Activated CD8-positive, alpha-beta memory T cell treated with anti-CD3 and anti-CD28 coated beads for 4 hours (primary cell): Measurements from ENCODE around the gene NIPAL3.
A peak's percentile ranks its signal among the peaks of the same experiment; 100 is the strongest.
"Not testable (repeated sequence)": the region's sequence is repeated elsewhere in the genome, so short reads cannot be mapped to it uniquely, and the experiment has no call there.

Source experiments
- DNase-seq, 2 donors: peaks; one replicate each; pipeline ENCODE4 v3.0.0-alpha.2; 2020; ENCODE audit warnings: low read depth in 2 of 2

Gene NIPAL3

DNA sequence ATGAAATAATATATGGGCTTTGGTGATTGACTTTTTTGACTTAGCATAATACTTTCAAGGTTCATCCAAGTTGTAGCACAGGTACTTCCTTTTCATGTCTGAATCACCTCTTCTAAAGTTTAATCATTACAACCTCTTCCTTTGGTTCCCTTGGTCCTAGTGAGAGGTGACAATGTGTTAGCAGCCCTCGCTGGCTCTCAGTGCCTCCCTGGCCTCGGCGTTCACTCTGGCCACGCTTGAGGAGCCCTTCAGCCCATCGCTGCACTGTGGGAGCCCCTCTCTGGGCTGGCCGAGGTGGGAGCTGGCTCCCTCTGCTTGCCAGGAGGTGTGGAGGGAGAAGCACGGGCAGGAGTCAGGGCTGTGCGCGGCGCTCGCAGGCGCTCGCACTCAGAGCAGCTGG lies 74.1 kb downstream of the NIPAL3 start:
- no peak for DNase-seq

DNA sequence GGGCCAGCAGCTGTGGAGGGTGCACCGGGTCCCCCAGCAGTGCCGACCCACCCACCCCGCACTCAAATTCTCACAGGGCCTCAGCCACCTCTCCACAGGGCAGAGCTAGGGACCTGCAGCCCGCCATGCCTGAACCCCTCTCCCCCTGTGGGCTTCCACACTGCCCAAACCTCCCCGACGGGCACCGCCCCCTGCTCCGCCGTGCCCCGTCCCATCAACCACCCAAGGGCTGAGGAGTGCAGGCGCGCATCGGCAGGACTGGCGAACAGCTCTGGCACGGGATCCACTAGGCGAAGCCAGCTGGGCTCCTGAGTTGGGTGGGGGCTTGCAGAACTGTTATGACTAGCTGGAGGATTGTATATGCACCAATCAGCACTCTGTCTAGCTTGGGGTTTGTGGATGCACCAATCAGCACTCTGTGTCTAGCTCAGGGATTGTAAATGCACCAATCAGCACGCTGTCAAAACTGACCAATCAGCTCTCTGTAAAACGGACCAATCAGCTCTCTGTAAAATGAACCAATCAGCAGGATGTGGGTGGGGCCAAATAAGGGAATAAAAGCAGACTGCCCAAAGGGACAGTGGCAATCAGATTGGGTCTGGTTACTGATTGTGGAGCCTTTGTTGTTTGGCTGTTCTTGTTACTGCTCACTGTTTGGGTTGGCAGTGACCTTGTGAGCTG lies 74.6 kb downstream of the NIPAL3 start:
- no peak for DNase-seq

DNA sequence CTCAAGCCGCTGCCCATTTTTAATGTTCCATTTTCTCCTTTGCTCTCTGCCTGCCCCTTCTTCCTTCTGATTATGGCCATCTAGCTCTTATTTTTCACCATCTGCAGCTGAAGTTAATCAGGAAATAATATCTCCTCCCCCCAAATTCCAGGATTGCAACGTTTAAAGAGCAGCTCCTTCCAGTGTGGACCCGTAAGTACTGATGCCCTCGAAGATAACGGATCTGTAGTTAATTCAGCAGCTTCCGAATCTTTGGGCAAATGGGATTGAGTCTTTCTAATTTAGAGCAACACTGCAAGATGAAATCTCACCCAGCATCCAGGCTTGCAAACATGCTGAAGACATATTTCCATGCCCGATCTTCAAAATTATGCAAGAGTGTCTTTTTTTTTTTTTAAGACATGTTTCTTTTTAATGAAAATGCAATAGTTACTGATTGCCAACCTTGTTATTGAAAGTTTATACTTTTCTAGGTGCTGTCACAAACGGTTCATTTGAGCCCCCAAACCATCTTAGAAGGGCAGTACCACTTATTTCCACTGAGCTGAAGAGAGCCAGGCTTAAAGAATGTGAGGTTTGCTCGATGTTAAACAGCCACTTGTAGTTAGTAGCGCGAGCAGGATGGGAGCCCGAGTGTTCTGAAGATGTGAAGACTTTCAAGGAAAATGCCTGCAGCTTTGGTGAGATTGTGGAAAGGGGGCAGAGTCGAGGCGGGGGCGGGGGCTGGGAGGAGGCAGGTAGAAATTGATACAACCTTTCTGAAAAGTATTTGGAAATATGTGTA lies 76.2 kb downstream of the NIPAL3 start:
- DNase-seq, result no peak

DNA sequence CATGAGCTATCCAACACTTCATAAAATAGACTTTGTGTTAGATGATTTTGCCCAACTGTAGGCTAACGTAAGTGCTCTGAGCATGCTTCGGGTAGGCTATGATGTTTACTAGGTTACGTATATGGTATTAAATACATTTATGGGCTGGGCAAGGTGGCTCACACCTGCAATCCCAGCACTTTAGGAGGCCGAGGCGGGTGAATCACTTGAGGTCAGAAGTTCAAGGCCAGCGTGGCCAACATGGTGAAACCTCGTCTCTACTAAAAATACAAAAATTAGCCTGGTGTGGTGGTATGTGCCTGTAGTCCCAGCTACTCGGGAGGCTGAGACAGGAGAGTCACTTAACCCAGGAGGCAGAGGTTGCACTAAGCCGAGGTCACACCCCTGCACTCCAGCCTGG lies 77.3 kb downstream of the NIPAL3 start:
- not testable (repeated sequence) for DNase-seq

DNA sequence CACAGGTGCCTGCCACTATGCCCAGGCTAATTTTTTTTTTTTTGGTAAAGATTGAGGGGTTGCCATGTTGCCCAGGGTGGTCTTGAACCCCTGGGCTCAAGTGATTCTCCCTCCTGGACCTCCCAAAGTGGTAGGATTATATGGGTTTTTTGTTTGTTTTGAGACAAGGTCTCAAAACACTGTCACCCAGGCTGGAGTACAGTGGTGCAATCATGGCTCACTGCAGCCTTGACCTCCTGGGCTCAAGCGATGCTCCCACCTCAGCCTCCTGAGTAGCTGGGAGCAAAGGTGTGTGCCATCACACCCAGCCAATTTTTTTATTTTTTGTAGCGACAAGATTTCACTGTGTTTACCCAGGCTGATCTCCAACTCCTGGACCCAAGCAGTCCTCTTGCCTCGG lies 78.2 kb downstream of the NIPAL3 start:
- no peak for DNase-seq

DNA sequence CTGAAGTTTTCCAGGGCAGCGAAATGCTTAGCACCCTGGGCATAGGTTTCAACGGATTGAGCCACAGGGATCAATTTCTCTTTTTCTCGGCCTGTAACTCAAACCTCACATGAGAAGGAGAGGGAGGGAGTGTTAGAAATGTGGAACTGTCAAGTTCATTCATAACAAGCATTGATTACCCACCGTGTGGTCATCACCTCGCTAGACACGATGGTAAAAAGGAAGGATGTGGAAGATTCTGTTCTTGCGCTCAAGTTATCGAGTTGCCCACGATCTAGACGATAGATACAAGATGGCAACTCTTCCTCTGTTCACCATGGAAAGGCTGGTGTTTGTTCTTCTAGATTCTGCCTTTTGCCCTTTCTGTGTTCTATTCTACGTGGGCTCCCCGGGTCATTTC lies 83.0 kb downstream of the NIPAL3 start:
- DNase-seq, result no peak

DNA sequence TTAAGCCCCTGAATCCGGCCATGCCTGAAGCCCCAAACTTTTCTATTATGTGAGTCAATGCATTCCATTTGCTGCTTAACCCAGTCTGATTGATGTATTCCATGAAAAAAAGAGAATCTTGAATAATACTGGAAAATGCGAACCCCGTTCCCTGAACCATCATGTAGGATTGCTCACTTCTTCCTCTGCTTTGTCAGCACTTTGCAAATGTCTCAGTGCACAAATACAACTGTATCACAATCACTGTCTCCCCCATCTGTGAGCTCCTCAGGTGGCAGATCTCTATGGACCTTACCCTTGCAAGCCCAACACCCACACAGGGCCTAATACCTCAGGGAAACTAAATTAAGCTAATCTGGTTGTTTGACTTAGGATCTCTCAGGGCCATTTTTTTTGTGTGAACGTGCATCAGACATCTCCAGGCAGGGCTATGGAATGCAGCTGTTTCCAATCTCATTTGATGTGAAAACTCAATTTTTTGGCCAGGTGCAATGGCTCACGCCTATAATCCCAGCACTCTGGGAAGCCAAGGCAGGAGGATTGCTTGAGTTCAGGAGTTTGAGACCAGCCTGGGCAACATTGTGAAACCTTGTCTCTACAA lies 84.9 kb downstream of the NIPAL3 start:
- DNase-seq, result no peak

DNA sequence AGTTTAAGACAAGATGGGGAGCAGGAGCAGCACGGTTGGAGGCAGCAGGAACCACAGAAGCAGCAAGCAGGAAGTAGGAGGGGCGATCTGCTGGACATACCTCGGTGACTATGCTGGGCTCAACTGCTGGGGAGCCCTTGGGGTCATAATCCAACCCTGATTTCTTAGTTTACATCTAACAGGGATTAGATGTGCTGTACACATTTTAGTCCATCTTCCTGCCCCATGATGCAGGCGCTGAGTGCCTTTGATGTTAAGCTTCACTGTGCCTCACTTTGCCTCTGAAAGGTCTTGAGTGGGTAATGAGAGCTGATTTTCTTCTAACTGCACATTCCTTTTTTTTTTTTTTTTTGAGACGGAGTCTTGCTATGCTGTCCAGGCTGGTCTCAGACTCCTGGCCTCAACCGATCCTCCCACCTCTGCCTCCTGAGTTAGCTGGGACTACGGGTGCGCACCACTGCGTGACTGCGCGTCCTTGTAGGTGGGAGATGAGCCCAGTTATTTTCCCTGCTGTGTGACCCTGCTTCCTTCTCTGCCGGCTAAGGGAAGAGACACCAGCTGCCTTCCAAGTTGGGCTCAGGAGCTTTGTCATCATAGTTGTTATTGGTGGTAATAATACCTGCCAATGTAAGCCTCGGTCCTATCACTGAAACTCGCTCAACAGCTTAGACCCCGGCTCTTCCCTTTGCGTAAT lies 85.9 kb downstream of the NIPAL3 start:
- DNase-seq, result no peak

DNA sequence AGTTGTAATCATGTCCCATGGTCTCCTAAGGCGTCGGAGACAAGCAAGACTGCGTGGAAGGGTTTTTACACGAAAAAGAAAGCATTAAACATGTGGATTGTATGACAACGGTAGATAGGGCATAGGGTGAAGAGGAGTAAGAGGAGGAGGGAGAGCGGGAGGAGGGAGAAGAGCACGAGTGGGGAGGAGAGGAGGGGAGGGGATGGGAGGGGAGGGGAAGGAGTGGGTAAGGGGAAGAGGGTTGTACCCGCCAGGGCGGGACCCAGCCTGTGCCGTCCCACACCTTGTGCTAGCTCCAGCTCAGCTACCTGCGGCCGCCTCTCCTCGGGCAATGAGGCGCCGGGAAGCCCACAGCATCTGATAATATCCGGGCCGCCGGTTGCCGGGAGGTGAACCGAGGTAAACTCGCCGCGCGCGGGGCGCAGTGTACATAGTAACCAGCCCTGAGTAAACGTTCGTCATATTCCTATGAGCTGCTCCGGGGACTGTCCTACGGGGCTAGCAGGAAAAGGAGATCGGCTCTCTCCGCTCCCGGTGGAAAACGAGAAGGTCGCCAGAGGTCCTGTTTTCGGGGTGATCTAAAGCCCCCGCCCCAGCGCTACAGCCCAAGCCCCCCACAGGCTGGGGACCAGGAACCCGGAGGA lies 86.6 kb downstream of the NIPAL3 start:
- DNase-seq, result peak; percentile 43 to 73

DNA sequence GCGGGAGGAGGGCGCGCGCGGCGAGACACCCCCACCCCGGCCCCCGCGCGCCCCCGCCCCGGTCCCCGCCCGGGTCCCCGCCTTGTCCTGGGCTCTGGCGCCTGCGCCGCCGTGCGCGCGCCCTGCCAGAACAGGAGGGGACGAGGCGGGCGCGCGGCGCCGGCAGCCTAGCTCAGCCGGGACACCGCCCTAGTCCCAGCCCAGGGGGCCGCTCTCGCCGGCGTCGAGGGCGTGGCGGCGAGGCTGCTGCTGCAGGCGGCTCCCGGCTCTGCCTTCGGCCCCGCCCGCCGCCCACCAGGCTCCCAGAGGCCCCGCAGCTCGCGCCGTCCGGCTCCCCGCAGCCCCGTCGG lies 87.1 kb downstream of the NIPAL3 start, which contains the start of gene RCAN3:
Gene RCAN3 (plus strand): TSS at position 128 of the 350 bp plus-strand sequence. CDS start 11,537 bp downstream, outside the sequence.
- DNase-seq, result peak; percentile 71 to 75

DNA sequence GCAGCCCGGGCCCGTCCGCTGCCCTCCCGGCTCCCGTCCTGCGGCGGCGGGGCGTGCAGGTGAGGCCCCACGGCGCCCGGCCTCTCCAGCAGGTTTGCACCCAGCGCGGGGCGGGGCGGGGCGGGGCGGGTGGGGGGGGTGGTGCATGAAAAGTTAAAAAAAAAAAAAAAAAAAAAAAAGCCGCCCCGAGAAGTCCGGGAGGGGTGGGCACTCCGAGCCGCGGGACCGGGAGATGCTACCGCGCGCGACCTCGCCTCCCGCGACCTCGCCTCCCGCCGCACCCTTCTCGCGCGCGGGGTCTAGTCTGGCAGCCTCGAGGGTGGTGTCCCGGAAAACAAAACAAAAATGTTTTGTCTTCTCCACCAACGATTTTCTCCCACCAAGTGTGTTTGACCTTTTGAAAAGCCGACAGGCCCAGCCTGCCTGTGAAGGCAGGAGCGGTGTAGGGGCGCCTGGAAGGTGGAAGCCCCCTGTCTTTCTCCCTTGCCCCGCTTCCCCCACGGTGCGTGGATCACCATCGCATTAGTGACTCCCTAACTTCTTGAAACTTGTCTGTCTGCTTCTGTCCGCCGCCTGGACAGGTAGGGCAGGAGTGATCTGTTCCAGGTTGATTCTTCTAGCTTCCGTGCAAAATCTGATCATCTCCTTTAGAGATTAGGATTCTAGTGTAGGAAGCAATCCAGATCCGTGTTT lies 87.6 kb downstream of the NIPAL3 start:
- DNase-seq, result no peak

DNA sequence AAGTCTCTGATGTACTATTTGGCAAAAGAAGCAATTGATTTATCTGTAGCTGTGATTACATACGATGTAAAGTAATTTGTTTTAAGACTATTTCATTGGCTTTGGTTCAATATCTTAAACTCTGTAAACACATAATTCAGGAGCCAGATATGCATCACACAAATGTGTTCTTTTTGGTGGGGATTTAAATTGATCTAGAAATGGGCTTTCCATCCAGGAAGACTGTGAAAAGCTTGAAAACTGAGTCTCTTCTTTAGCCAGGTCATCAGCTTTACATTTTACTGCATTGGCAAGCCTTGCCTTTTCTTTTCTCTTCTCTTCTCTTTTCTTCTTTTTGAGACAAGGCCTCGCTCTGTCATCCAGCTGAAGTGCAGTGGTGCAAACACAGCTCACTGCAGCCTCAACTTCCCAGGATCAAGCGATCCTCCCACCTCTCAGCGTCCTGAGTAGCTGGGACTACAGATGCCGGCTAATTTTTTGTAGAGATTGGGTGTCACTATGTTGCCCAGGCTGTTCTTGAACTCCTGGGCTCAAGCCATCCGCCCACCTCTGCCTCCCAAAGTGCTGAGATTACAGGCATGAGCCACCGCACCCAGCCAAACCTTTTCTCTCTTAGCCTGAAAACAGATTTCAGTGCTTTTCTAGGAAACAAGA lies 88.4 kb downstream of the NIPAL3 start:
- no peak for DNase-seq

DNA sequence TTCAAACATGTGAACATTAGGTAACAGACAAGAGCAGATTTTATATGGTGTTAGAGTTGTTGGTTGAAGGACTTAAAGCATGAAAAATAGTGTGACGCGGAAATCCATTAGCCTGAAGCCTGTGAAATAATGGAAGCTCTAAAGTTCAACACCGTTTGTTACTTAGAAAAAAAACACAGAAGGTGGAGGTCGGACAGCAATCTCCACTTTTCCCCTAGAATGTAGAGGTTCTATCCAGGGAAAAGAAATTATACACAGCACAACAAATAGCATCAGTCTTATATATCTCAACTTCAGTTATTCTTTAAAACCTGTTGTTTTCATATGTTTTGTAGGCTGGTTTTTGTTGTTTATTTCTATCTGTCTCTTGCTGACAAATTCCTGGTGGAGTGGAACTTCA lies 89.0 kb downstream of the NIPAL3 start:
- no peak for DNase-seq

DNA sequence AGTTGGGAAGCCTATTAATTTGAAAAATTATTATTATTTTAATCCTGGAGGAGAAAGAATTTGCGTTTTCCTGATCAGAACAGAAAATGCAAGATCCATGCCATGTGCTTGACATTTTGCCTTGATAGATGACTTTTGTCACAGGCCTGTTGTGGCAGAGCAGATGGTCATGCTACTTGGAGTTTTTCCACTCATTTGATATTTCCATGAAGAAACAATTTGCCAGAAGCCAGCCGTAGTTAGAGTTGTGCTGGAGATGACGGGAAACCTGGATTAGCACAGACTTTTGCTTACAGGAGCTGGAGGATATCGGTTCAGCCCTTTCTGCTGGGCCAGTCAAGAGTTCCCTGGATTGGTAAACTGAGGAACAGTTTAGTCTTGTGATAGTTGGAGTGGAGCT lies 90.2 kb downstream of the NIPAL3 start:
- no peak for DNase-seq

DNA sequence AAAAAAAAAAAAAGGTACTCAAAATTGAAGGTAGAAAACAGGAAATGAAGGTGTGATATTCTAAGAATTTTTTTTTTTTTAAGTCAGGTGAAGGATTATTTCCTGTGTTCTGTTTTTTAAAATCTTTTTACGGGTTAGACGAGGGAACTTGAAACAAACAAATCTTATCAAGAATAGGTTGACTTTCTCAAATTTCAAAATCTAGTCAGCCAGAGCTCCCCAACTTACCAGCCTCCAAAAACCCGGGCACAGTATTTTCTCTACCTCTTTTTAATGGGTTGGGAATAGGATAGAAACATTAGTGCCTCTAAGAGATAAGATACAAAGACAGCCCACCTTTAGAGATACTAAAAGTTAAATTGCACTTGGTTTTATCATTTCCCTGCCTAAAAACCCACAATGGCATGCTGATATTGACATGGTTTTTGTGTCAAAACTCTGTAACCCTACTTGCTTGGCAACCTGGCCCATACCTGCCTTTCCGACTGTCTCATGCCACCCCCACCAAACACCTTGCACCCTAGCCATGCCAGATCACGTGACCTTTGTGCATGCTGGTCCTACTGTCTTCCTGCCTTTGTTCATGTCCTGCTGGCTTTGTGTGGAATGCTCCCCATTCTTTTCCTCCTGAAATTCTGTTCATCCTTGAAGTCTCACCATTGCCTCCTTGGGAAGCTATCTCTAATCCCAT lies 91.2 kb downstream of the NIPAL3 start:
- DNase-seq, result no peak

DNA sequence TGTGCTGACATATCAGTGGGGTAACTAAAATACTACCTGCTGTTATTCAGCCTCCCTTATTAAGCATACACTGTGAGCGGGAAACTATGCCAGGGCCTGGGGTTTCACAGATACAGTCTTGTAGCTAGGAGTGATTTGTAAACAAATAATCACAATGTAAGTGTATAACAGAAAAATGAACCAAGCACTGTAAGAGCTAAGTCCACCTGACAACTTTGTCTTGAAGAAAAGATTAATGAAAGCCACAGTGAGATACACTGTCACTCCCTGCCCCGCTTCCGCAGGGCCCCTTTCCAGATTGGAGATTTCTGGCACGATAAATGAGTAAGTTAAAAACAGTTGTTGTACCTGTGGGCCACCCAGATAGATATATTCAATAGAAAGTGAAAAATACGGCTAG lies 91.8 kb downstream of the NIPAL3 start:
- DNase-seq, result no peak

DNA sequence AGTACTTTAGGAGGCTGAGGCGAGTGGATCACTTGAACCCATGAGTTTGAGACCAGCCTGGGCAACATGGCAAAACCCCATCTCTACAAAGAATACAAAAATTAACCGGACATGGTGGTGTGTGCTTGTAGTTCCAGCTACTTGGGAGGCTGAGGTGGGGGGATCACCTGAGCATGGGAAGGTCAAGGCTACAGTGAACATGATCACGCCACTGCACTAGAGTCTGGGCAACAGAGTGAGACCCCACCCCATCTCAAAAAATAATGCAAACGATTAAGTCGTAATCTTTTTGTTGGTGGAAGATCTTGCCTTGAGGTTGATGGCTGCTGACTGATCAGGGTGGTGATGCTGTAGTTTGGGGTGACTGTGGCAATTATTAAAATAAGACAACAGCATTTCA lies 93.3 kb downstream of the NIPAL3 start:
- no peak for DNase-seq

DNA sequence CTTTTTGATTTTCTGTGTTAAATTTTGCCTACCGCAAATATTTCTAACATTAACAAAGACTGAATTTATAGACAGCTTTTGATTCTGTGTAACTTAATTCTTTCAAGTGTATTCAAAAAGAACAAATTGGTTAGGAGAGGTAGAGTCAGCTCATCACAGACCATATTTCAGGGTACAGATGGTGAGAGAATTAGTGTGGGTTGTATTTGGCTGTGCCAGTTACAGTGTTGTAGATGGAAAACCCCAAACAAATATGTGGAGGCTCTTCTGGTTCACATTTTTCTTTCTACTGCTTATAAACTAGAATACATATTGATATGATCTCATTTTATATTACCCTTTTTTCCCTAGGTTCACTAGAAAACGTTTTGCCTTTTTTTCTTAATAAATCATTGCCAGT lies 98.1 kb downstream of the NIPAL3 start:
- no peak for DNase-seq

DNA sequence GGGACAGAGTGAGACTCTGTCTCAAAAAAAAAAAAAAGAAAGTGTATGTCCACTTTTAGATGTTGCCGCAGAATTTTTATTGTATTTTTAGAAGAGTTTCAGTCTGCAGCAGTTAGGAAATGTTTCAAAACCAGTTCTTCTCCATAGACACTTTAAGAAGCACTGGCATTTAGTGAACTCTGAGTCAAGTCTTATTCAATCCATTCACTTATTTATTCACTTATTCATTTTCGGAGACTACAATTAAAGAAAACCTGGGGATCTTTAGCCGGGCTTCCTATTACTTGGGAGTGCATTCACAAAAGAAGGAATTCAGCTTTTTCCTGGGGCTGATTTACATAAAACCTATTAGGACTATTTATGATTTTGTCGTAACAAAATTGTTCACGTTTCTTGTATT lies 99.3 kb downstream of the NIPAL3 start:
- no peak for DNase-seq

DNA sequence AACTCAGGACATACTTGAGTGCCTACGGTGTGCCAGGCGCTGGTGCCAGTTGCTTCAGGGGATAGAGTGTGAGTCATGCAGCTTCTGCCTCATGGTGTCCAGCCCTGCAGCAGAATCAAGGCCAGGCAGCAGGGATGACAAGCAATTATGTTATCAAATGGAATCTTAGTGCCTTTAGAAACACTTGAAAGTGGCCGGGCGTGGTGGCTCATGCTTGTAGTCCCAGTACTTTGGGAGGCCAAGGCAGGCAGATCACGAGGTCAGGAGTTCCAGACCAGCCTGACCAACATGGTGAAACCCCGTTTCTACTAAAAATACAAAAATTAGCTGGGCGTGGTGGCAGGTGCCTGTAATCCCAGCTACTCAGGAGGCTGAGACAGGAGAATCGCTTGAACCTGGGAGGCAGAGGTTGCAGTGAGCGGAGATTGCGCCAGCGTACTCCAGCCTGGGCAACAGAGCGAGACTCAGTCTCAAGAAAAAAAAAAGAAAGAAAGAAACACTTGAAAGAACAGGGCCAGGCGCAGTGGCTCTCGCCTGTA lies 100.1 kb downstream of the NIPAL3 start:
- DNase-seq, result not testable (repeated sequence)
